GM12872 (cell line): ENCODE results near the gene FREY1.

ENCODE experiments used
- TF ChIP-seq, protein P1 (sequence below): IDR thresholded peaks from 3 replicates; pipeline ENCODE4 v1.5.1; 2011; ENCODE audit warnings: low read depth, mild to moderate bottlenecking, low read length, moderate library complexity; ENCODE audit not compliant: insufficient read depth

Gene FREY1

DNA sequence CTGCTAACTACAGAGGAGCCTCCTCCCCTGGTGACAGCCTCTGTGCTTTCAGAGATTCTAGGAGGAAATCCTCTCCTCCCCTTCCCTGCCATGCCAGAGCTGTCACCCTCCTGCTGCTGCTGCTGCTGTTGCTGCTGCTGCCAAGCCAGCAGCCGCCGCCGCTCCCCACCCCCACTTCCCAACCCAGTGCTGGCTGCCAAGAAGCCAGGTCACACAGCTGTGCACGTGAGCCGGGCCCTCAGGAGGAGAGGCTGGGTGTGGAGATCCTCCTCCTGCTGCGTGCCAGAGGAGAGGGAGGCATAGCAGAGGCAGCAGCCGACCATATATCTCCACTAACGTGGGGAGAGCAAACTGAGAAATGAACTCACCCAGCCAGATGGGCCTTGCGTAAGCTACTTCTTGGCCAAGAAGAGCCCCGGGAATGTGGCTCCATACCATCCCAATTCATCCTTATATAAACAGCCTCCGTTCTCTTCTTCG is 47.4 kb downstream of the FREY1 start:
- TF ChIP-seq, protein P1, sequence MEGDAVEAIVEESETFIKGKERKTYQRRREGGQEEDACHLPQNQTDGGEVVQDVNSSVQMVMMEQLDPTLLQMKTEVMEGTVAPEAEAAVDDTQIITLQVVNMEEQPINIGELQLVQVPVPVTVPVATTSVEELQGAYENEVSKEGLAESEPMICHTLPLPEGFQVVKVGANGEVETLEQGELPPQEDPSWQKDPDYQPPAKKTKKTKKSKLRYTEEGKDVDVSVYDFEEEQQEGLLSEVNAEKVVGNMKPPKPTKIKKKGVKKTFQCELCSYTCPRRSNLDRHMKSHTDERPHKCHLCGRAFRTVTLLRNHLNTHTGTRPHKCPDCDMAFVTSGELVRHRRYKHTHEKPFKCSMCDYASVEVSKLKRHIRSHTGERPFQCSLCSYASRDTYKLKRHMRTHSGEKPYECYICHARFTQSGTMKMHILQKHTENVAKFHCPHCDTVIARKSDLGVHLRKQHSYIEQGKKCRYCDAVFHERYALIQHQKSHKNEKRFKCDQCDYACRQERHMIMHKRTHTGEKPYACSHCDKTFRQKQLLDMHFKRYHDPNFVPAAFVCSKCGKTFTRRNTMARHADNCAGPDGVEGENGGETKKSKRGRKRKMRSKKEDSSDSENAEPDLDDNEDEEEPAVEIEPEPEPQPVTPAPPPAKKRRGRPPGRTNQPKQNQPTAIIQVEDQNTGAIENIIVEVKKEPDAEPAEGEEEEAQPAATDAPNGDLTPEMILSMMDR, result no peak

DNA sequence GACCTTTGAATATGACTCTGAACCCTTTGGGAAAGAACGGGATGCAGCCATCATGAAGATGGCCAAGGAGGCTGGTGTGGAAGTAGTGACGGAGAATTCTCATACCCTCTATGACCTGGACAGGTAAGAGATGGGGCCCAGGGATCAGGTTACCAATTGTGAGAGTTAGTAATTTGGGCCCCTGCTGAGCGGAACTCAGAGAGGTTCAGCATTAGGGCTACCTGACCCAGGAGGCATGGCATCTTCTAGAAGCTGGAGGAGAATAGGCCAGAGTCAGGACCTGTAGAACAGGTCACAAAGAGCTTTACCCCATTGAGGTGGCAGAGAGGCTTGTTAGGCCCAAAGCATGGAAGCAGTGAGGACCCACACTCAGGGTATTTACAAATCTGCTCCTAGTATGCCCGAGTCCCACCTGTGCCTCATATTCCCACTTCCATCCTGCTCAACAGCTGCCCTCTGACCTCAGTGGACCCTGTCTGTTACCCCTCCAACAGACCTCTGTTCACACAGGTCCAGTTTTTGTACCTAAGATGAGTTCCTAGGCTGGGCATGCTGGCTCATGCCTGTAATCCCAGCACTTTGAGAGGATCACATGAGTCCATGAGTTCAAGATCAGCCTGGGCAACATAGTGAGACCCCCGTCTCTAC is 48.2 kb downstream of the FREY1 start:
- TF ChIP-seq, protein P1, result no peak

DNA sequence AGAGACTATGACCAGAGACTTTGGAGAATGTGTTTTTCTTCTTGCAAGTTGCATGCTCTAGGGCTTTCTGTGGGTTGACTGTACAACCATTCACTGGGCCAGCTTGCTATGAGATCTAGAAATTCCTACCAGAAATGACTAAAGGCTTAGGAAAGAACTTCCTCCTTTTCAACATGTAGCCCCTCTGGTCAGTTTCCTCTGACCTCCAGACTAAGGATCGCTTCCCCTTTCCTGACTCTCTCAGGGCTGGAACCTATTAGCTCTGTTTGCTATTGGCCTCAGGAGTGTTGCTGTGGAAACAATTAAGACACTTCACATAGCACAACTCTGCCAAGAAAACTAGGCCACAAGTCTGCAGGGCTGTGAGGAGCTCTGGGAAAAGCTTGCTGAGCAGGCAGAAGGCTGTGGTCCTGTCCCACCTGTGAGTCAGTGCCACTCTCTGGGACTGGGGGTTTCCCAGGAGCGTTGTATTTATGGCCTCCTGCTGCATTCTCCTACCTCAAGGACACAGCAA is 49.1 kb downstream of the FREY1 start:
- TF ChIP-seq, protein P1, result no peak
